ENCODE measurements around the gene AHRR. TPM values are rescaled to one million over a fixed set of nuclear protein-coding genes. Genes with fewer than 3 reads are reported as not detected.

The AHRR gene
- total and polyA plus RNA-seq, 7 donors: under 0.01 to 1.8 (median 1.0) TPM; not detected in 1

GRCh38 chr5:463301-463700 is 141.8 kb downstream of the AHRR start:
- Histone ChIP-seq H3K27ac (no peak overlapping the region), H3K4me3 (no peak overlapping the region), H3K4me1 (no peaks in the 10 kb centered on the region), H3K27me3 (no peaks in the 10 kb centered on the region), H3K36me3 (peaks cover 5 to 86% (median 46%) of the 10 kb centered on the region in 4 donors), H3K9me3 (no peaks in the 10 kb centered on the region)
- TF ChIP-seq POLR2AphosphoS5 (IDR thresholded peaks at IDR 0.05): no peak
- no peak for TF ChIP-seq CTCF (IDR thresholded peaks at IDR 0.05)
- TF ChIP-seq POLR2A (IDR thresholded peaks at IDR 0.05): no peak
- TF ChIP-seq EP300 (IDR thresholded peaks at IDR 0.05): no peak
- peak; percentile 11 for DNase-seq
- WGBS, 2 donors: 80 to 81% methylated on average over 7 of the region's 7 CpGs
- intact Hi-C loops (cut with DNase I): no loop called here

GRCh38 chr5:463952-464351 is 142.4 kb downstream of the AHRR start:
- intact Hi-C loops (cut with DNase I): no loop called here
- no peaks in the 10 kb centered on the region for H3K4me1 ChIP-seq
- 55 to 79% methylated on average over 18 of the region's 18 CpGs for WGBS, 2 donors
- H3K4me3 ChIP-seq: no peak overlapping the region
- no peaks in the 10 kb centered on the region for H3K9me3 ChIP-seq
- H3K36me3 ChIP-seq: peaks cover 5 to 84% (median 46%) of the 10 kb centered on the region in 4 donors
- TF ChIP-seq POLR2A (IDR thresholded peaks at IDR 0.05) (no peak), POLR2AphosphoS5 (IDR thresholded peaks at IDR 0.05) (no peak), EP300 (IDR thresholded peaks at IDR 0.05) (no peak), CTCF (IDR thresholded peaks at IDR 0.05) (no peak)
- H3K27me3 ChIP-seq: no peaks in the 10 kb centered on the region
- DNase-seq: peak; percentile 24
- H3K27ac ChIP-seq: no peak overlapping the region

GRCh38 chr5:464446-464842 is 142.9 kb downstream of the AHRR start:
- TF ChIP-seq POLR2A (IDR thresholded peaks at IDR 0.05): no peak
- no peak for TF ChIP-seq CTCF (IDR thresholded peaks at IDR 0.05)
- Histone ChIP-seq H3K4me1 (no peaks in the 10 kb centered on the region), H3K4me3 (no peak overlapping the region), H3K36me3 (peaks cover 5 to 79% (median 46%) of the 10 kb centered on the region in 4 donors), H3K27me3 (no peaks in the 10 kb centered on the region), H3K9me3 (no peaks in the 10 kb centered on the region), H3K27ac (no peak overlapping the region)
- peak; percentile 28 for DNase-seq
- intact Hi-C loops (cut with DNase I): no loop called here
- WGBS, 2 donors: 92 to 94% methylated on average over 19 of the region's 19 CpGs

DNA sequence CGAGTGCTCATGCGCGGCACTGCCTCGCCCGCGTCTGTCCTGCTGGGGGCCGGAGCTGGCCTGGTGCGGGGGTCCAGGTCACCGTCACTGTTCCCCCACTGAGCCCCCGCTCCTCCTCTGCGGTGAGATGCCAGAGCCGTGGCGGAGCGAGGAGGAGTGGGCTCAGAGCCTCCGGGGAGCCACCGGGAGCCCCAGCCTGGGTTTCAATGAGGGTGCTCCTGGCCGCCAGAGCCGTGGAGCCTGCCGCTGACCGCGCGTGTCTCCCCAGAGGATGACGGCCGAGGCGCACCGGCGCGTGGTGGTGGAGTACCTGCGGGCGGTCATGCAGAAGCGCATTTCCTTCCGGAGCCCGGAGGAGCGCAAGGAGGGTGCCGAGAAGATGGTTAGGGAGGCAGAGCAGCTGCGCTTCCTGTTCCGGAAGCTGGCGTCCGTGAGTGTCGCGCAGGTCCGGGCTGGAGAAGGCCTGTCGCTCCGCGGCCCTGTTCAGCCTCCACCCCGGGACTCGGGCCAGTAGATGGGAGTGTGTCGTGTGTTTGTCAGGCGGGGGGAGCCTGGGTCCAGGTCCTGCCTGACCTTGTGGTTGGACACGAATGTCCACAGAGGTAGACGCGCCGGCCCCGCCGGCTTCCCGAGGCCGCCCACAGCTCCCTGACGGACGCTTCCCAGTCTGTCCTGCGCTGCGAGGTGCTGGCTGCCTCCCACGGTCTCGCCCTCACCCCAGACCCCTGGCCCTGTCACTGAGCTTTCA is 143.5 kb downstream of the AHRR start:
- peaks cover 5 to 74% (median 40%) of the 10 kb centered on the region in 4 donors for H3K36me3 ChIP-seq
- H3K9me3 ChIP-seq: no peaks in the 10 kb centered on the region
- no peak overlapping the region for H3K4me3 ChIP-seq
- H3K27ac ChIP-seq: no peak overlapping the region
- TF ChIP-seq POLR2A (IDR thresholded peaks at IDR 0.05) (no peak), POLR2AphosphoS5 (IDR thresholded peaks at IDR 0.05) (no peak), CTCF (IDR thresholded peaks at IDR 0.05) (no peak), EP300 (IDR thresholded peaks at IDR 0.05) (no peak)
- 95 to 96% methylated on average over 63 of the region's 63 CpGs for WGBS, 2 donors
- no peaks in the 10 kb centered on the region for H3K27me3 ChIP-seq
- no peaks in the 10 kb centered on the region for H3K4me1 ChIP-seq
- intact Hi-C loops (cut with DNase I): no loop called here
- DNase-seq: peak; percentile 61

Measured in sigmoid colon (tissue), 7 donors.